H1 (cell line): ENCODE data around the gene C22orf23. TPM values are rescaled to one million over a fixed set of nuclear protein-coding genes. Genes with fewer than 3 reads are reported as not detected.

Experiments
- CEBPB ChIP-seq: IDR thresholded peaks from 2 replicates; pipeline ENCODE4 v1.6.1; 2012; ENCODE audit warnings: low read depth, low read length
- CHD2 ChIP-seq: IDR thresholded peaks from 2 replicates; pipeline ENCODE4 v1.6.1; 2012; ENCODE audit warnings: low read length, improper control_type of control experiment
- EP300 ChIP-seq, 2 experiments: IDR thresholded peaks; 1 replicate in 1 of 2; 2 replicates in 1 of 2; pipeline ENCODE4 v1.6.1; 2011 to 2012; ENCODE audit warnings: low read depth in 2 of 2, low read length in 2 of 2, mild to moderate bottlenecking in 2 of 2, borderline replicate concordance in 1 of 2, inconsistent platforms in 1 of 2, moderate library complexity in 1 of 2
- FOSL1 ChIP-seq: IDR thresholded peaks from 2 replicates; pipeline ENCODE4 v1.6.1; 2011; ENCODE audit warnings: mild to moderate bottlenecking, low read depth, low read length, moderate library complexity; ENCODE audit not compliant: insufficient read depth
- GTF2F1 ChIP-seq: IDR thresholded peaks from 2 replicates; pipeline ENCODE4 v1.6.1; 2012; ENCODE audit warnings: low read depth, low read length, improper control_type of control experiment, borderline replicate concordance
- SP1 ChIP-seq: IDR thresholded peaks from 2 replicates; pipeline ENCODE4 v1.6.1; 2011; ENCODE audit warnings: low read depth, low read length
- SRF ChIP-seq: IDR thresholded peaks from 2 replicates; pipeline ENCODE4 v1.6.1; 2011; ENCODE audit warnings: mild to moderate bottlenecking, low read depth, low read length, moderate library complexity
- polyA plus RNA-seq, 7 experiments: library from polyadenylated mRNA; depleted of rRNA in 3 of 7; stranded (reverse) in 5 of 7; unstranded in 2 of 7; fragments of >200 nt in 5 of 7; fragments of 200-250 nt in 2 of 7; gene quantifications; 1 replicate in 5 of 7; 2 replicates in 1 of 7; 4 replicates in 1 of 7; pipeline versions ENCODE4 v1.2.1 to v1.2.3, GENCODE V29; 2011 to 2013; ENCODE audit warnings: missing spikeins in 2 of 7, mixed read lengths in 2 of 7
- total RNA-seq: library from RNA; stranded (reverse); fragmentation: NEBNext Ultra II Directional; extraction: Animal tissue kit (Norgen Biotek cat#: 25700); gene quantifications from 2 replicates; pipeline ENCODE4 v1.2.1, GENCODE V29; 2021

The C22orf23 gene
- total and polyA plus RNA-seq, 2 of the 8 experiments (the other 6 are each of a cell fraction or from before 2014, with no cell fraction given), result 0.50 to 0.54 TPM

DNA sequence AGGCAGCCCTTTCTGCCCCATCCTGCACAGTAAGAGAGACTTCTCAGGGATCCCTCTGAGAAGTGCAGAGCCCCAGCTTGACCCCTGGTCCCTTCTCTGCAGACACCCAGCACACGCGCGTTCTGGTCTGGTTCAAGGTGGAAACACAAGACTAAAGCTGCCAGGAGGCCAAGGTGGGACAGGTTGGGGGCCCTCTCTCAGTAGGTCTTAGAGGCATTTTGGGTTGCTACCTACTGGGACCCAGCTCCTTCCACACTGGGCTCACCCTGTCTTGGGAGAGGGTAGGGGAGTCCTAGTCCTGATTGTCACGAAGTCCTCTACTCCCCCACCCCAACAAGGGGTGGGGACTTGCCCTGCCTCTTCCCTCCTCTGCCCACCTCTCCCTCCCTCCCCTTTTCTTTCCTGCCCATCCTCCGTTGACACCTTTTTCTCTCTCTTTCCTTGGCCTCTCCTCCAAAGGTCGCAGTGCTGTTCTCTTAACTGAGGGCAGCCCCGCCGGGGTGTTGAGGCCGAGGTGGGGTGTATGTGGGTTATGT is 31.7 kb upstream of the C22orf23 start (continued):
- no peak for TF ChIP-seq EP300 (IDR thresholded peaks at IDR 0.05; ENCODE audit: borderline replicate concordance in 1 of 2, low read depth in 2 of 2, low read length in 2 of 2)
- TF ChIP-seq CEBPB, result no peak
- TF ChIP-seq GTF2F1, result no peak
- no peak for TF ChIP-seq SP1
- TF ChIP-seq CHD2, result no peak
- TF ChIP-seq SRF, result no peak
- no peak for TF ChIP-seq FOSL1
- TF ChIP-seq, all 59 proteins: peak for 0
